ENCODE measurements around the gene PRDM10.

Gene PRDM10

DNA sequence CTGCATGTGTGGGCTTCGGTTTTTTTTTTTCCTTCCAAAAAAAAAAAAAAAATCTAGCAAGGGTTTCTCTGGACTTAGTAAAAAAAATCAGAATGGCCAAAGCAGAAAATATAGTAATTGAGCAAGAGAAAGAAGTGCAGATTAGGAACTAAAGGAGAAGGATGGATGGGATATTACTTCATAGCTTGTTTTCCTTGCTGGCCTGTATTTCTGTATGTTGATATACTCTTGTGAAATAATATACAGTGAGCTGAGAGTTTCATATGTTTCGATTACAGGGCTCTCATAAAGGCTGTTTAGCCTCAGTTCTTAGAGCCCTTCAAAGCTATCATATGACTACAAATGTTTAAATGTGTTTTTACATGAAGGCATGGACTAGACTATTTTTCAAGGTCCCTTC, 72.9 kb downstream of the PRDM10 start:
- Histone ChIP-seq H3K4me3 (ENCODE audit: low read length) (no peak overlapping the region), H3K36me3 (ENCODE audit: insufficient read depth, low read length) (peaks cover 52% of the 10 kb centered on the region), H3K9me3 (ENCODE audit: insufficient read depth, low read depth, low read length) (no peaks in the 10 kb centered on the region), H3K27me3 (ENCODE audit: insufficient read depth, low read length) (no peaks in the 10 kb centered on the region), H3K9ac (ENCODE audit: low read depth, low read length) (no peak overlapping the region), H3K27ac (ENCODE audit: low read depth, low read length) (no peak overlapping the region), H3K4me1 (ENCODE audit: insufficient read depth, low read length) (peaks cover 7% of the 10 kb centered on the region; the same call in 1 of the 2 replicates)
- 78% methylated on average over 2 of the region's 2 CpGs for WGBS

DNA sequence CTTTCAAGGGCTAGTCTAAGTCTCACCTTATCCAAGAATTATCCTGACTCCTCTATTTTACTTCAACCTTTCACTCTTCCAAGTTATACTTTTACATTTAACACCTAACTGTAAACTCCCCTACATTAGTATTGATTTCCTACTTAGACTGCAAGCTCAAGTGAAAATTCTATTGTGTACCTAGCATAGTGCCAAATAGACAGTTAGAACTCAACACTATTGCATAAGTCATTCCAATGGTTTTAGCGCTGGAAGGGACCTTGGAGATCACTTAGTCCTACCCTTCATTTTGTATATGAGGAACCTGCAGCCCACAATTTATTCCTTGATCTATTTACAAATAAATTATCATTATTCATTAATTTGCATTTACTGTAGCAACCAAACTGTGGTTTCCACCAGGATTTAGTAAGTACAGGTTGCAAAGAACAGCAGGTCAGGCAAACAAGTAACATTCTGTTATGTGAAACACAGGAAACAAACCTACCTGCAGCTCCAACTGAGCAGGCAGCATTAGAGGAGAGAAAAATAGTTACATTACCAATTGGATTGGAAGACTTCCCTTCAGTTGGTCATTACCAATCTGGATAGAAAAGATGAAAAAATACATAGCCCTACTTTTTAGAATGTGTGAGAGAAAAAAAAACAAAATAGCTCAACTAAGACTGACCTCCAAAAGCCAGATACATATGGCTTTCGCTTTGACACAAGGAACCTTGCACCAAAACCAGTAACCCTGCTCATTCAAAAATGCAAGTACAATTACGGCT, 73.5 kb downstream of the PRDM10 start:
- Histone ChIP-seq H3K36me3 (ENCODE audit: insufficient read depth, low read length) (peaks cover 55% of the 10 kb centered on the region), H3K9ac (ENCODE audit: low read depth, low read length) (no peak overlapping the region), H3K4me3 (ENCODE audit: low read length) (no peak overlapping the region), H3K27me3 (ENCODE audit: insufficient read depth, low read length) (no peaks in the 10 kb centered on the region), H3K27ac (ENCODE audit: low read depth, low read length) (no peak overlapping the region), H3K4me1 (ENCODE audit: insufficient read depth, low read length) (peaks cover 7% of the 10 kb centered on the region; the same call in 1 of the 2 replicates), H3K9me3 (ENCODE audit: insufficient read depth, low read depth, low read length) (no peaks in the 10 kb centered on the region)
- WGBS: 90% methylated on average over 3 of the region's 3 CpGs

DNA sequence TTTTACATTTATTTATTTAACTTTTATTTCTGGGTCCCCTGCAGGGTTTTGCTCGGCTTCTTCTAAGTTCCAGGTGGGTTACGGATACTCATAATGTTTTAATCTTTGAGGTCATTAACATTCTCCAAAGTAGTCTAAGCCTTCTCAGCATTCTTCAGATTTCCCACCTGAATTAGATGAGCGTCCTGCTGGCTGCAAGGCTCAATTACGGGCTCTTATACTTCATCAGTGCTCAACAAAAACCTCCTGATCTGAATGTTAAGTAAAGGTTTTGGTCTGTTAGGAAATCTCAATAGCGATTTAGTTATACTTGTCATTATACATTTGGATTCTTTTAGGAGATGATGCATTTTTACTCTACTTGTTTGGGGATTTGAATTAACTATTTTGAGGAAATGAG, 80.0 kb downstream of the PRDM10 start:
- no peak overlapping the region for H3K27ac ChIP-seq (ENCODE audit: low read depth, low read length)
- no peaks in the 10 kb centered on the region for H3K27me3 ChIP-seq (ENCODE audit: insufficient read depth, low read length)
- H3K4me3 ChIP-seq (ENCODE audit: low read length): no peak overlapping the region
- peaks cover 7% of the 10 kb centered on the region; the same call in 1 of the 2 replicates for H3K4me1 ChIP-seq (ENCODE audit: insufficient read depth, low read length)
- H3K9ac ChIP-seq (ENCODE audit: low read depth, low read length): no peak overlapping the region
- peaks cover 53% of the 10 kb centered on the region for H3K36me3 ChIP-seq (ENCODE audit: insufficient read depth, low read length)
- no peaks in the 10 kb centered on the region for H3K9me3 ChIP-seq (ENCODE audit: insufficient read depth, low read depth, low read length)
- WGBS: 94% methylated on average over 5 of the region's 5 CpGs

DNA sequence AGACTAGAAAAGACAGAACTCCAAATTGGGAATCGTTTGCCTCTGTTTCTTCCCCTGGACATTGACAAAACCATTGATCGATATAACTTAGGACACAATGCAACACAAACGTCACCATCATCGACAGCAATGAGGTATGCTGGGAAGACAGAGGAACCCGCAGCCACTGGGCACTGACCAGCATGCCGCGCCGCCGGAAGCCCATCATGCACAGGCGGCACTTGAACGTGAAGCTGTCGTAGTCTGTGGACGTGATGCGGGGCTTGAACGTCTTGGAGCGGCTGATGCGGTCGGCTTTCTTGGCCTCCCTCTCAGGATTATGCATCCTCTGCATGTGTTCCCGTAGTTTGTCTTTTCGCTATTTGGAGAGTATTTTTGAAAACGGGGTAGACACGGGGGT, 84.3 kb downstream of the PRDM10 start:
- Histone ChIP-seq H3K4me3 (ENCODE audit: low read length) (no peak overlapping the region), H3K9ac (ENCODE audit: low read depth, low read length) (no peak overlapping the region), H3K9me3 (ENCODE audit: insufficient read depth, low read depth, low read length) (no peaks in the 10 kb centered on the region), H3K36me3 (ENCODE audit: insufficient read depth, low read length) (peaks cover 70% of the 10 kb centered on the region), H3K4me1 (ENCODE audit: insufficient read depth, low read length) (no peaks in the 10 kb centered on the region), H3K27me3 (ENCODE audit: insufficient read depth, low read length) (no peaks in the 10 kb centered on the region), H3K27ac (ENCODE audit: low read depth, low read length) (no peak overlapping the region)
- WGBS: 97% methylated on average over 22 of the region's 22 CpGs

DNA sequence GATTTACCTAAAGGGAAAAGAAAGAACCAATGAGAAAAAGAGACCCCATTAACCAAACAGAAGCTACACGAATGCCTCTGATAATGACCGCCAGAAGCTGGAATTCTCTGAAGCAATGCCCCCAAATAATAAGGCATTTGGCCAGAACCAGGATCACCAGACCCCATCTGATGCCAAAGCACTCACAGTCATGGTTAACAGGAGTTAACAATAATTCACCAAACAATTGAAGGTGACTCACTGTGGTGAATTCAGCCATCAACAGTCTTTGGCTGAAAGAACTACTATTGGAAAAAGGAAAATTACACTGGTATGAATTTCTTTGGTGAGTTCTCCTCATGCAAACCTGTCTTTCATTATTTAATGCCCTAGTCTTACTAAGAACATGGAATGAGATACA, 85.4 kb downstream of the PRDM10 start:
- H3K4me3 ChIP-seq (ENCODE audit: low read length): no peak overlapping the region
- H3K4me1 ChIP-seq (ENCODE audit: insufficient read depth, low read length): no peaks in the 10 kb centered on the region
- H3K36me3 ChIP-seq (ENCODE audit: insufficient read depth, low read length): peaks cover 63% of the 10 kb centered on the region
- H3K9ac ChIP-seq (ENCODE audit: low read depth, low read length): no peak overlapping the region
- no peaks in the 10 kb centered on the region for H3K27me3 ChIP-seq (ENCODE audit: insufficient read depth, low read length)
- no peaks in the 10 kb centered on the region for H3K9me3 ChIP-seq (ENCODE audit: insufficient read depth, low read depth, low read length)
- no peak overlapping the region for H3K27ac ChIP-seq (ENCODE audit: low read depth, low read length)
- whole genome bisulfite sequencing: 98% methylated on average over 2 of the region's 2 CpGs

DNA sequence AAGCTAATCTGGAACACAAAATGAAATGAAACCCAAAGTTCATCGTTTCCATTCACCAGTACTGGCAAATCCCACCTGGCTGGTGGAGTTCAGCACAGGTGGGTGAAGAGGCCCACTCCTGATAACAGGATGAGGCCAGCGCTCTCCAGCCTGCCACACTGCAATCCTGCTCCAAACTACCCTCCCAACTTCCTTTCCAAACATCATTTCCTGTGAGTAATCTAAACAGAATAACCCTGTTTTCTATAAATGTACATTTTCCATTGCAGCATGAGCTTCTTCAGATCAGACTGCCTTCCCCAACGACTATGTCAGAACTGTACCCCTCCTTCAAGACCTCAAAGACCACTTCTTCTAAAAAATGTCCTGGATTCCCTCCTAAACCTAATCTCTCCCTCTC, 91.3 kb downstream of the PRDM10 start:
- Histone ChIP-seq H3K9me3 (ENCODE audit: insufficient read depth, low read depth, low read length) (no peaks in the 10 kb centered on the region), H3K36me3 (ENCODE audit: insufficient read depth, low read length) (peaks cover 74% of the 10 kb centered on the region)

DNA sequence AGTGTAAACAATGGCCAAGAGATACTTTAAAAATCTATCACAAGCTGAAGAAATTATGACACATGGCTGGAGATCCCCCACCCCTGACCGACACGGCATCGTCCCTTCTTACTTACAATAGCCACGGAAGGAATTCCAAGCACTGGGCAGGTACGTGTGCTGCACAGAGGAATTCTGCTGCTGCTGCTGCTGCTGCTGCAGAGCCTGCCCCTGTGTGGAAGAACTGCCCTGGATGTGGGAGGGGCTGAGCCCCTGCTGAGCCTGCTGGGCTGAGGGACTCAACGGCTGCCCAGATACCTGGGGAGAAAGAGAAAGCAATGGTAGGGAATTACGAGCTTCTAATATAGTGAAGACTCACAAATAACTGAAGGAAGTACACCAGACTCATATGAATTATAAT, 92.3 kb downstream of the PRDM10 start:
- no peaks in the 10 kb centered on the region for H3K9me3 ChIP-seq (ENCODE audit: insufficient read depth, low read depth, low read length)
- no peaks in the 10 kb centered on the region for H3K27me3 ChIP-seq (ENCODE audit: insufficient read depth, low read length)
- no peak overlapping the region for H3K4me3 ChIP-seq (ENCODE audit: low read length)
- peaks cover 4% of the 10 kb centered on the region; the same call in 1 of the 2 replicates for H3K4me1 ChIP-seq (ENCODE audit: insufficient read depth, low read length)
- 78% methylated on average over 7 of the region's 7 CpGs for WGBS
- peaks cover 75% of the 10 kb centered on the region for H3K36me3 ChIP-seq (ENCODE audit: insufficient read depth, low read length)
- no peak overlapping the region for H3K9ac ChIP-seq (ENCODE audit: low read depth, low read length)
- H3K27ac ChIP-seq (ENCODE audit: low read depth, low read length): no peak overlapping the region

More for the DNA sequence above, 91.3 kb downstream of the PRDM10 start:
- WGBS: 89% methylated on average over 3 of the region's 3 CpGs
- Histone ChIP-seq H3K27me3 (ENCODE audit: insufficient read depth, low read length) (no peaks in the 10 kb centered on the region), H3K9ac (ENCODE audit: low read depth, low read length) (no peak overlapping the region), H3K4me3 (ENCODE audit: low read length) (no peak overlapping the region), H3K27ac (ENCODE audit: low read depth, low read length) (no peak overlapping the region), H3K4me1 (ENCODE audit: insufficient read depth, low read length) (peaks cover 4% of the 10 kb centered on the region; the same call in 1 of the 2 replicates)

DNA sequence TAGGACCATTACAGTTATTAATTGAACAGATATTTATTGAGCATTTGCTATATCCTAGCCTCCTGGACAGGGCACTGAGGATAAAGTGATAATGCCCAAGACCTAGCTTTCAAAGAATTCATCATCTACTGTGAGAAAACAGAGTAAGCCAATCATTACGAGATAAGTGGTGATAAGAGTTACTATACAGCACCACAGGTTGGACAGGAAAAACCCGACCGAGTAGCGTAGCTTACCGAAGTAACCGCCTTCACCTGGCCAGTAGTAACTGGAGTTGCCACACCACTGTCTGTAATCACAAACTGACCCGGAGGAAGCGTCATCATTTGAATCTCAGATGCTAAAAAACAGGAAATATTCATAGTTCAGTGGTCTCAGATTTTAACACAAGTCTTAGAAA, 97.2 kb downstream of the PRDM10 start:
- Histone ChIP-seq H3K4me3 (ENCODE audit: low read length) (no peak overlapping the region), H3K27me3 (ENCODE audit: insufficient read depth, low read length) (no peaks in the 10 kb centered on the region), H3K9ac (ENCODE audit: low read depth, low read length) (no peak overlapping the region), H3K9me3 (ENCODE audit: insufficient read depth, low read depth, low read length) (no peaks in the 10 kb centered on the region), H3K4me1 (ENCODE audit: insufficient read depth, low read length) (peaks cover 3% of the 10 kb centered on the region; the same call in 1 of the 2 replicates), H3K36me3 (ENCODE audit: insufficient read depth, low read length) (peaks cover 79% of the 10 kb centered on the region), H3K27ac (ENCODE audit: low read depth, low read length) (no peak overlapping the region)
- WGBS: 97% methylated on average over 8 of the region's 8 CpGs

DNA sequence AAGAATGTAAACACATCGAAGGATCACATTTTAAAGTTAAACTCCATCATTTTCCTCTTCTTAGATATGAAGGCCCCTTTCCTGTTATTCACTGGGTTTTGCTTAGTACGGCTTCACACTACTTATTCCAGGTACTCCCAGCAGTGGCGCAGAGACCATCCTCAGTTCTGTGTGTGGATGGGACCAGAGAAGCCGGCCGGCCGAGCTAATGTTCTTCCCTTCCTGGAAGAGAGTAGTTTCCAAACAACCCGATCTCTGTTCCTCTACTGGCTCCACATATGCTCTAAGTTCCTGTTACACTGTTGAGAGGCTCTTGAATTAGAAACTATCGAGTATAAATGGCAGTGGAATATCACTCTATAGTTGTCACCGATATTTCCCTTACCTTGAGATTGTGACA, 106.6 kb downstream of the PRDM10 start:
- no peaks in the 10 kb centered on the region for H3K27me3 ChIP-seq (ENCODE audit: insufficient read depth, low read length)
- H3K4me3 ChIP-seq (ENCODE audit: low read length): peak overlapping the region; percentile 97
- no peaks in the 10 kb centered on the region for H3K9me3 ChIP-seq (ENCODE audit: insufficient read depth, low read depth, low read length)
- no peak overlapping the region for H3K27ac ChIP-seq (ENCODE audit: low read depth, low read length)
- H3K4me1 ChIP-seq (ENCODE audit: insufficient read depth, low read length): peaks cover 5% of the 10 kb centered on the region; the same call in 1 of the 2 replicates
- peaks cover 47% of the 10 kb centered on the region for H3K36me3 ChIP-seq (ENCODE audit: insufficient read depth, low read length)
- WGBS: 85% methylated on average over 6 of the region's 9 CpGs
- H3K9ac ChIP-seq (ENCODE audit: low read depth, low read length): peak overlapping the region; percentile 68

DNA sequence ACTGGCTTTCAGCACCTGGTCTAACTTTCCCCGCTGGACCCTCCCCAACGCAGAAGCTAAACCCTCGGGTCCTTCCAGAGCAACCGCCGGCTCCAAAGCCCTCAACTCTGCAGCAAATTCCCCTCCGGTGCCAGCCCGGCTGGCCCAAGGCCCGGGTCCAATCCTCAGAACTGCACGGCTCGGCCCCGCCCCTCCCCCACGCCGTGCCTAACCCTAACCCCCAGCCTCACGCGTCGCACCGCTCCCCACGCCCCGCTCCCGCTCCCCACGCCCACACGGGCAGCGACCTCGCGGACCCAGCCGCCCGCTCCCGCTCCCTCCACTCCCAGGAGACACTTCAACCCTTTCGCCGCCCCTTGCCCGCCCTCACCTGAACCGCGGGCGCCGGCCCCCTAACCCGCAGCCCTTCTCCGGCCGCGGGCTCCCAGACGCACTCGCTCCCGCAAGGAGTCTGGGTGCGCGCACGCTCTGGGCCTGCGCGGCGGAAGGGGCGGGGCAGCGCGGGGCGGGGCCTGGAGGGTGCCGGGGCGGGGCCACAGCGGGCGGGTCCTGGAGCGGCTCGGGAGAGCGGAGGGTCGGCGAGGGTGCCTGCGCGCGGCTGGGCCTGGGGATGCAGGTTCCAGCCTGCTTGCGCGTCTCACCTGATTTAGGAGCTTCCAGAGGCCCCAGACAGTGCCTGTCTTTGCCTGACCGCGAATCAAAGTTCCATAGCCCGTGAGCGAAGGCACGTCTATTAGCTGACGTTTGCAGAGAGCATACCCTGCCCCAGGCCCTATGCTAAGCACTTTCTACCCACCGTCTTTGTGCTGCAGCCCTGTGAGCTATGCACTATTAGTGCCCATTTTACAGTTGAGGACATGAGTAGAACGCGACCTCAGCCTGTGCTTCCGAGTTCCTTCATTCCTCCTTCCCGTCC, 107.3 kb downstream of the PRDM10 start, which contains the start of gene NFRKB:
NFRKB (minus strand) TSS at position 453 of the 916 bp plus-strand sequence. CDS start 2,729 bp downstream, outside the sequence.
- 2% methylated on average over 77 of the region's 77 CpGs for WGBS
- peak within 1 kb of the TSS; percentile 16 for H3K27ac ChIP-seq (ENCODE audit: low read depth, low read length)
- peak within 1 kb of the TSS; percentile 97 for H3K4me3 ChIP-seq (ENCODE audit: low read length)

More for the DNA sequence above, 107.3 kb downstream of the PRDM10 start, which contains the start of gene NFRKB:
- H3K36me3 ChIP-seq (ENCODE audit: insufficient read depth, low read length): peaks cover 47% of the 10 kb centered on the region
- H3K9ac ChIP-seq (ENCODE audit: low read depth, low read length): peak within 1 kb of the TSS; percentile 85
- H3K4me1 ChIP-seq (ENCODE audit: insufficient read depth, low read length): peaks cover 5% of the 10 kb centered on the region; the same call in 1 of the 2 replicates
- H3K9me3 ChIP-seq (ENCODE audit: insufficient read depth, low read depth, low read length): no peaks in the 10 kb centered on the region
- H3K27me3 ChIP-seq (ENCODE audit: insufficient read depth, low read length): no peaks in the 10 kb centered on the region

Measured in HUES64 (cell line).